Ramos (cell line): ENCODE measurements around the gene UBTF.

ENCODE experiments used
- in situ Hi-C: fragments of 300-500 bp; cut with MboI; formaldehyde crosslinking; loops from one replicate; pipeline ENCODE4 v1.14.3; 2022; ENCODE audit warnings: low sequenced_read_pairs; ENCODE audit not compliant: unreplicated experiment

Gene UBTF

DNA sequence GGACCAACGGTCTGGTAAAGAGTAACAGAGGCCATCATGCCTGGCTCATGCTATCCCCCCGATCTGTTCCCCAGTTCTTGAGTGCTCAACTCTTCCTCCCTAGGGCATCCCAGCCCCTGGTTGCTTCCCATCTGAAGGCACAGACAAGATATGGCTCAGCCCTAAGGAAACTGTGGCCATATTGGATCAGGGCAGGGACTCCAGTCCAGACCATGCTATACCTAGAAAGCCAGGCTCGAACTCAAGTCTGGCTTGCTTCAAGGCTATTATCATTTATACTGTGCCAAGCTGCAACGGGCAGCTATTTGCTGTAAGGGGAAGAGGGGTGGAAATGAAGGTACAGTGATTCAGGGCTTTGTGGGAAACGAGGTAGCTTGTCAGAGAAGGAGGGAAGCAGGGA, 2.8 kb downstream of the UBTF start:
- in situ Hi-C loops: no loop called here

- in situ Hi-C loops: no loop called here
Observed at GRCh38 chr17:44216173-44216572, 3.3 kb downstream of the UBTF start.

DNA sequence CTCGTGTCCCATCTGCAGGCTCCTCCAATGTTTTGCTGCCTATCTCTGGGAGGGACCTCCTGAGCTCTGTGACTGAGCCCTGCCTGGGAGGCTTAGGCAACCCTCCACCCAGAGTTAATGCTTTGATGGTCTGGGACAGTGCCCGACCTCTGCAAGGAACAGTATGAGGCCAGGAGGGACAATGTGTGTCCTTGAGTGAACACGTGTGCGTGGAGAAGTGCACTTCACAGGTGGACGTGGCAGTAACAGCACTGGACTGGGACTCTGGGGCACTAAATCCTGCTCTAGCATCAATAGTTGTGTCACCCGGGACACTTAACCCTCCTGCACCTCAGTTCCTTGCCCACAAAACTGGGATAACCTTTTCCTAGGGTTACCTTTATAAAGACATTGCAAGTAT, 4.6 kb downstream of the UBTF start:
- in situ Hi-C loops: loop anchor here (5.0 kb wide), 1 partner anchor 107 kb away; the partner anchor contains the start of gene SLC25A39

DNA sequence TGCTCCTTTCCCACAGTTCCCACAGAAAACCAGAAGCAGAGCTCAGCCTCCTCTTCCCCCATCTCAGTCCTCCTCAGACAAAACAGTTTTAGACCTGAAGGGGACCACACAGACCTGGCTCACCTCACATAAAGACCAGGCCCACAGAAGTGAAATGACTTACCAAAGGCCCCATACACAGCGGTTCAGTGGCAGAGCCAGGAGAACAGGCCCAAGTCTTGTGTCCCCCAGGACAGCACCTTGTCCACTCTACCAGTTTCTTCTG, 5.3 kb downstream of the UBTF start:
- in situ Hi-C loops: loop anchor here (5.0 kb wide), 1 partner anchor 108 kb away; the partner anchor contains the start of gene SLC25A39

DNA sequence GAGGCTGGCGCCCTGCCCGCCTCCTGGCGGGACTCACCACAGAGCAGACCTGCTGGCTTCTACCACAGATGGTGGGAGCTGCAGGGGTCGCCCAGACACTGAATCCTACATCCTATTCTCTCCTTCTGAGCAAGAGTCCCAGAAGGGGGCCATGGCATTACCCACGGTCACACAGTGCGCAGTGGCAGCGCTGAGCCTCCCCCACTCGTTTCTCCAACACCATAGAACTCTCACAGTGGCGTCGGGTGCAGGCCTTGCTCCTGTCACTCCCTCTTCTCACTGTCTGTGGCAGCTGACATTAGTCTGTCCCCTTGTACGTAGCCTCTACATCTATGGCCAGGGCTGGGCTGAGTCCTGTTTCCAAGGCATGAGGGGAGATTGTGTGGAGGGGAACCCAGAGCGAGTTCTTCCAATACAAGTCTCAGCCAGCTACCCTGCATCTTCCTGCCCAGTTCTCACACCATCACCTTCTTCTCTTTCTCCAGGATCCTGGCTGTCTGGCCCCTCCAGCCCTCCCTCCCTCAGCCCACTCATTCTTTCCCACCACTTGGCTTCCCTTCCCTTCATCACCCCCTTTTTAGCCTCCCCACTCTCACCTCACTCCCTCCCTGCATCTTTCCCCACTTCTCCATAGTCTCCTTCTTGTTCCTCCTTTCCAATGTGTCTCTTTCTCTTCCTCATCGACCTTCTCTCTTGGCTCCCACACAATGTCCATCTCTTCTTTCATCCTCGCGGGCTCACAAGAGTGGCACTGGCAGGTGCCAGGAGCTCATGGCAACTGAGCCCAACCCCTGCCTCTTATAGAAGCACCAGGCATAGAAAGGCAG, 5.9 kb downstream of the UBTF start:
- in situ Hi-C loops: loop anchor here (5.0 kb wide), 1 partner anchor 109 kb away; the partner anchor contains the start of gene SLC25A39

- in situ Hi-C loops: loop anchor here (5.0 kb wide), 1 partner anchor 110 kb away; the partner anchor contains the start of gene SLC25A39
Observed at GRCh38 chr17:44212507-44213402, 6.7 kb downstream of the UBTF start.

- in situ Hi-C loops: loop anchor here (5.0 kb wide), 1 partner anchor 111 kb away; the partner anchor contains the start of gene SLC25A39
Observed at GRCh38 chr17:44211281-44212265, 7.9 kb downstream of the UBTF start.

DNA sequence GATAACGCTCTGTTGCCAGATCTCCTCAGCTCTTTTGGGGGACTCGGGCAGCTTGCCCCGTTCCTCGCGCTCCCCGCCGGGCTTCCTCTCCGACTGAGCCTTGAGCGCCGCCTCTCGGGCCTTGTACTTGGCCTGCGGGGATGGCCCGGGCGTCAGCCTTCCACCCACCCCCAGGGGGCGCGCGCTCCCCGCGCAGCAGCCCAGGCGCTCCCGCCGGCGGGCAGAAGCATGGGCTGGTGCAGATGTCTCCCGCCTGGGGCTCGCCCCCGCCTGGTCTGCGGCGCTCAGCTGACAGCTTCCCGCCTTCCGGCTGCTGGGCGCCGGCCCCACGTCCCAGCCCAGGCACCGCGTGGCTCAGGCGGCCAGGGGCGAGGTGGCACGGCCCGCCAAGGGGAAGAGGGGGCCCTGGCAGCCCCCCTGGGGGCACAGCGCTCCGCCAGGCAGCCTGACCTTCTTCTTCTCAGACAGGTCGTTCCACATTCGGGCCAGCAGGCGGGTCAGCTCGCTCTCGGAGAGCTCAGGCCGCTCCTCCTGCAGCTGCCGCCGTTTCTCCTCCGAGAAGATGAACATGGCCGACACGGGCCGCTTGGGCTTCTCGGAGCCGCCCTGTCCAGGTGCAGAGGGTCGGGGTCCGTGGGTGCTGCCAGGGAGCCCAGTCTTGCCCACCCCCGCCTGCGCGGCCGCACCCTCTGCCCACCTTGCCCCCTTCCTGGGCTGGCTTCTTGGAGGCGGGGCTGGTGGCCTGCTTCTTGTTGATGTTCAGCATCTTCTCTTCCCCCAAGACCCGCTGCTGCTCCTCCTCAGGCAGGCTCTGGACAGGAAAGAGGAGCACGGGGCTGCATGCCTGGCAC, 8.9 kb downstream of the UBTF start:
- in situ Hi-C loops: loop anchor here (5.0 kb wide), 1 partner anchor 112 kb away; the partner anchor contains the start of gene SLC25A39

DNA sequence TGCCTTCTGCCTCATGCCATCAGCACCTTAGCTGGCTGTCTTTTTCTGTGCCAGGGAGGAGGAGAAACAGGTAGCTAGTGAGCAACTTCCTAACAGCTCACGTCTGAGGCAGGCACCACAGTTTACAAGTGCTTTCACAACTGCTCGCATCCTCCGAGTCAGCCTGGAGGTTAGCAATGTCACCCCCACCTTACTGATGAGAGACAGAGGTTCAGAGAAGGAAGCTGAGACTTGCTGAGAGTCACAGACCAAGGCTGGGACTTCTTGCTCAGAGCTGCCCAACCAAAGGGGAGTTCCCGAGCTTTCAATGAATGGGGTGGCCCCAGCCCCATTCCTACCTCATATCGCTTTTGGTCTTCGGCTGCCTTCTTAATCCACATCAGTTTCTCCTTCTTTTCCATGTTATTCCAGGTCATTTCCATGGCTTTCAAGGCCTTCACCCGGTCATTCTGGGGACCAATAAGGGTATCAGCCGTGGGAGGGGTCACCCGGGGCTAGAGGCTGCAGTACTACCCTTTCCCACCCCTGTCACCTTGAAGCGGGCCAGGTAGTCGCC, 9.6 kb downstream of the UBTF start:
- in situ Hi-C loops: loop anchor here (5.0 kb wide), 1 partner anchor 112 kb away; the partner anchor contains the start of gene SLC25A39

GRCh38 chr17:44207743-44208142, 11.7 kb downstream of the UBTF start:
- in situ Hi-C loops: no loop called here

- in situ Hi-C loops: no loop called here
Observed at GRCh38 chr17:44207319-44207718, 12.2 kb downstream of the UBTF start.

DNA sequence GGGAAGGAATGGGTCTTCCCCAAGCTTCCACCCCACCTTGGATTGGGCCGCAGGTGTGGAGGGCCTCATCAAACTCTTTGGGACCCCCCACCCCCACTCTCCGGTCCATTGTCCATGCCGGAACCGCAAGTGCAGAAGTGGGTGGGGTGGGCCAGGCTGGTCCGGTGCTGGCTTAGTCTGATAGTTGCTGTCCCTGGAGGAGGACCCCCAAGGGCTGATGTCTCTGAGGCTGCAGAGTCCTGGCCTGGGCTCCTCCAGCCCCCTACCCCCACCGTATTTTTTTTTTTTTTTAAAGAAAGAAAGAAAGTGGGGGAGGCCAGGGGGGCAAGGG, 12.7 kb downstream of the UBTF start:
- in situ Hi-C loops: no loop called here

- in situ Hi-C loops: no loop called here
Observed at GRCh38 chr17:44205962-44206824, 13.3 kb downstream of the UBTF start.

GRCh38 chr17:44204441-44204882, 15.0 kb downstream of the UBTF start:
- in situ Hi-C loops: no loop called here

DNA sequence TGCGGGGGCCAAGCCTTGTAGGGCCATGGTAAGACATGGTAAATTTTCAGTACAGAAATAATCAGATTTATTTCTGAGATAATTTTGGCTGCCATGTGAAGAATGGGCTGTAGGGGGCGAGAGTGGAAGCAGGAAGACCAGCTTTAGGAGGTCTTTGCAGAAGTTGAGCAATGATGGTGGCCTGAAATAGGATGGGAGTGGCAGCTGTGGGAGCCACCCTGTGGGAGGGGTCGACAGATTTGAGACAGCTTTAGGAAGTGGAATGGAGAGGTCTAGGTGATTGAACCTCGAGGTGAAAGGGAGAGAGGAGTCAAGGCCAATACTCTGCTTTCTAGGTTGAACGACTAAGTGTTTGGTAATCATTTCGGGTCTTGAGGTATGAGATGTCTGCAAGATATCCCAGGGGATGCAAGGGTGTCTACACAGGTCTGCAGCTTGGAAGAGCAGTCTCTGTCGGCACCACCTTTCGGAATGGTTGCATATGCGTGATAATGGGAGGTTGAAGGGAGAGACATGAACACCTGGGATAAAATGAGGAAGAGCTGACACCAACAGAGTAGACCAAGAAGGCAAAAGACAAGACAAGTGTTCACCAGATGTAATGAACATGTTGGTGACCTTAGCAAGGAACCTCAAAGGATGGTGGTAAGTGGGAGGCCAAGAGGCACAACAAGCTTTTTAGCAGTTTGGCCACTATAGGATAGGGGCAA, 15.6 kb downstream of the UBTF start:
- in situ Hi-C loops: no loop called here

GRCh38 chr17:44202756-44203155, 16.7 kb downstream of the UBTF start:
- in situ Hi-C loops: no loop called here

DNA sequence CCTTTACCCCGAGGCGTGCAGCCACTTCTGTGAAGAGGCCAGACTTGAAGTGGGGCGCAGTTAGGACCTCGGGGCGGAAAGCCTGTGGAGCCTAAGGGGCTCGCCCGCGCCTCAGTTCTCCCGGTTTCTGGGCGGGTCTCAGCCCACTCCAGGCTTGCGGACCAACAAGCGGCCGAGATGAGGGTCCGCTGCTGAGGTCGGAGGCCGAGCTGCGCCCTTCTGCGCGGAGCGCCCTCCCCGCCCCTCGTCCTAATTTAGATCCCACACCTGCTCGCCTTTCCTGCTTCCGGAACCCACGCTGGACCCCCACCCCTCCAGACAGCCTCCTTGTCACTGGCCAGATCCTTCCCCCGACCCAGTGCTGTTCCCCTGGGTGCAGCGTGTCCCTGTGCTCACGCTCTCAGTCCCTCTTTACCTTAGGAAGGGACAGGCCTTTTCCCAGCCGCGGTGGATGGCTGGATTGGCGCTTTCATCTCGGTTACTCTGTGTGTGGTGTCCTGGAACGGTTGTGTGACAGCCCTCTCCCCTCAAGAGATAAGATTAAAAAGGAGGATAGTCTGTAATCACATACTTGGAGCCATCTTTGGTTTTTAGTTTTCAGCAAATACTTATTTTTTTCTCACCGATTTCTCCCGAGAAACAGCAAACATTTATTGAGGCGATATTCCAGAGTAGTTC, 18.9 kb downstream of the UBTF start:
- in situ Hi-C loops: no loop called here
